ENCODE data around the gene ENTPD3. TPM values are rescaled to one million over a fixed set of nuclear protein-coding genes. Genes with fewer than 3 reads are reported as not detected.

Gene ENTPD3
- total RNA-seq, 2 experiments from 2014 or later: not detected

GRCh38 chr3:40355410-40355809, 31.6 kb upstream of the ENTPD3 start:
- Histone ChIP-seq H3K4me1 (ENCODE audit: insufficient read depth, low read length, poor library complexity, severe bottlenecking) (no peaks in the 10 kb centered on the region), H3K4me3 (ENCODE audit: low read depth, low read length, poor library complexity, severe bottlenecking) (no peak overlapping the region), H3K9me3 (ENCODE audit: low read length) (peaks cover 10% of the 10 kb centered on the region; the same call in 1 of the 2 replicates), H3K4me2 (ENCODE audit: low read length) (no peak overlapping the region), H3K9me2 (ENCODE audit: insufficient read depth, low read length) (no peaks in the 10 kb centered on the region), H2AFZ (ENCODE audit: low read length) (no peak overlapping the region), H4K20me1 (ENCODE audit: insufficient read depth, low read length) (no peaks in the 10 kb centered on the region), H3K36me3 (ENCODE audit: insufficient read depth, low read length) (no peaks in the 10 kb centered on the region), H3K79me2 (ENCODE audit: insufficient read depth, low read depth, low read length) (no peaks in the 10 kb centered on the region), H3K27ac (ENCODE audit: low read depth, low read length, poor library complexity, severe bottlenecking) (no peak overlapping the region)
- intact Hi-C loops (cut with micrococcal nuclease; ENCODE audit: unreplicated experiment): no loop called here
- ChIA-PET CTCF (ENCODE audit: unreplicated experiment) (no interaction called here), POLR2A (interaction anchor here (0.6 to 1.4 kb wide), 2 partner anchors 11 to 888 kb away, joined by 4 to 6 read pairs; partner anchors contain the start of gene MOBP)
- no peak for DNase-seq (ENCODE audit: low spot score)
- no TSS peak for BruUV-seq (replicated peaks)
- TF ChIP-seq EZH2phosphoT487 (IDR thresholded peaks at IDR 0.05; ENCODE audit: borderline replicate concordance, low read depth, low read length): no peak
- TF ChIP-seq CTCF (conservative IDR thresholded peaks at IDR 0.05; ENCODE audit: low read length): no peak

DNA sequence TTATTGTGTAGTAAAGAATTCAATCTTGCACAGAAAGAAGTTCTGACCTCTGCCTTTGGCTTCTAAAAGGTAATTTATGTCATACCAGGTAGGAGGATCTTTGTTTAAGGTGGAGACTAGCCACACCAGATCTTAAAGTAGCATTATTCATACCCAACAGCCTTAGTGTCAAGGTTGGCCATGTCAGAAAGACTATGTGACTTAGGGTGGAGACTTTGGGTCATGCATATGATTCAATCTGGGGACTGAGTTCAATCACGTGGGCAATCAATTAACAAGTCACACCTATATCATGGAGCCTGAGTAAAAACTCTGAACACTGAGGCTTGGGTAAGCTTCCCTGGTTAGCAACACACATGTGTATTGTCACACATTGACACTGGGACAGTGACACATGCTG, 28.5 kb upstream of the ENTPD3 start:
- Histone ChIP-seq H4K20me1 (ENCODE audit: insufficient read depth, low read length) (no peaks in the 10 kb centered on the region), H3K4me2 (ENCODE audit: low read length) (no peak overlapping the region), H3K4me3 (ENCODE audit: low read depth, low read length, poor library complexity, severe bottlenecking) (no peak overlapping the region), H3K36me3 (ENCODE audit: insufficient read depth, low read length) (no peaks in the 10 kb centered on the region), H3K9me3 (ENCODE audit: low read length) (no peaks in the 10 kb centered on the region), H3K27ac (ENCODE audit: low read depth, low read length, poor library complexity, severe bottlenecking) (no peak overlapping the region), H3K4me1 (ENCODE audit: insufficient read depth, low read length, poor library complexity, severe bottlenecking) (no peaks in the 10 kb centered on the region), H3K79me2 (ENCODE audit: insufficient read depth, low read depth, low read length) (no peaks in the 10 kb centered on the region), H2AFZ (ENCODE audit: low read length) (no peak overlapping the region), H3K9me2 (ENCODE audit: insufficient read depth, low read length) (no peaks in the 10 kb centered on the region)
- DNase-seq (ENCODE audit: low spot score): no peak
- intact Hi-C loops (cut with micrococcal nuclease; ENCODE audit: unreplicated experiment): no loop called here
- BruUV-seq (replicated peaks): no TSS peak
- TF ChIP-seq EZH2phosphoT487 (IDR thresholded peaks at IDR 0.05; ENCODE audit: borderline replicate concordance, low read depth, low read length) (no peak), CTCF (conservative IDR thresholded peaks at IDR 0.05; ENCODE audit: low read length) (no peak)
- ChIA-PET CTCF (ENCODE audit: unreplicated experiment) (no interaction called here), POLR2A (no interaction called here)

DNA sequence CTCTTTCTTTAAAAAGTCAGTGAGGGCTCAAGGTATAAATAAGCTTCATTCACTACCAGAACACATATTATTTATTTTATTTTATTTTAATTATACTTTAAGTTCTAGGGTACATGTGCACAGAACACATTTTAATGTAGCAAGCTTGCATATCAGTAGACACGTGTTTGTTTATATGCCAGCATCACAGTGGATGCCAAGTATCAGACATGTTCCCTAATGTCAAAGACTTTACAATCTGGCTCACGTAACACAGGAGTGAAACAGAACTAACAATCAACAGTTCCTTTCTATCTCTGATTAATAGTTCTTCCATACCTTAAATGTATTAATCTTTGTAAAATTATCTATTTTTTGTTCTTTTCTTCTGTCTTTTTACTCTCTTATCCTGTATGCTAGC, 23.3 kb upstream of the ENTPD3 start:
- intact Hi-C loops (cut with micrococcal nuclease; ENCODE audit: unreplicated experiment): no loop called here
- Histone ChIP-seq H3K27ac (ENCODE audit: low read depth, low read length, poor library complexity, severe bottlenecking) (no peak overlapping the region), H3K4me1 (ENCODE audit: insufficient read depth, low read length, poor library complexity, severe bottlenecking) (no peaks in the 10 kb centered on the region), H3K79me2 (ENCODE audit: insufficient read depth, low read depth, low read length) (no peaks in the 10 kb centered on the region), H3K36me3 (ENCODE audit: insufficient read depth, low read length) (no peaks in the 10 kb centered on the region), H3K4me3 (ENCODE audit: low read depth, low read length, poor library complexity, severe bottlenecking) (no peak overlapping the region), H3K9me3 (ENCODE audit: low read length) (no peaks in the 10 kb centered on the region), H3K9me2 (ENCODE audit: insufficient read depth, low read length) (no peaks in the 10 kb centered on the region), H2AFZ (ENCODE audit: low read length) (no peak overlapping the region), H4K20me1 (ENCODE audit: insufficient read depth, low read length) (no peaks in the 10 kb centered on the region), H3K4me2 (ENCODE audit: low read length) (no peak overlapping the region)
- POLR2A ChIA-PET: no interaction called here
- no peak for TF ChIP-seq EZH2phosphoT487 (IDR thresholded peaks at IDR 0.05; ENCODE audit: borderline replicate concordance, low read depth, low read length)
- no peak for TF ChIP-seq CTCF (conservative IDR thresholded peaks at IDR 0.05; ENCODE audit: low read length)
- CTCF ChIA-PET (ENCODE audit: unreplicated experiment): no interaction called here
- no TSS peak for BruUV-seq (replicated peaks)
- no peak for DNase-seq (ENCODE audit: low spot score)

Data from OCI-LY7 (cell line).